Measurements from ENCODE around the gene SNRNP200. TPM values are rescaled to one million over a fixed set of nuclear protein-coding genes. Genes with fewer than 3 reads are reported as not detected.

Gene SNRNP200
- polyA plus RNA-seq, 1 donor (not counting 4 experiments of a cell fraction or from before 2014, with no cell fraction given) = 78.4 TPM

DNA sequence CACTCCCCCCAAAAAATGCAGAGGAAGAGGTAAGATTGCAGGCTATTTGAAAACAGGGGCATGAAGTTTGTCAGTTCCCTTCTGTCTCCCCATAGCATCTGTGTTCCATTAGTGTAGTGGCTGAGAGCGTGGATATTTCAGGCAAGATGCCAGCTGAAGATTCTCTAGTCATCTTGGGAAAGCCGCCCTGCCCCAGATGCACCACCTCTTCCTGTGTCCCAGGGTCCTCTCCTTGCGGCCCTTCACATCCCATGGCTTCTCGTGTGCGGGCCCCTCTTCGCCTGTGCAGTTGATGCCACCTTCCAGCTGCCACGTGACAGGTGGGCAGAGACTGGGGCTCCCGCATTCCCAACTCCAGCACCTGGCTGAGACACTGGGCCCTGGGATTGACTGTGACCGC, 55.7 kb downstream of the SNRNP200 start:
- TF ChIP-seq EZH2 (IDR thresholded peaks at IDR 0.05; ENCODE audit: low read length) = no peak
- TF ChIP-seq, protein P1, sequence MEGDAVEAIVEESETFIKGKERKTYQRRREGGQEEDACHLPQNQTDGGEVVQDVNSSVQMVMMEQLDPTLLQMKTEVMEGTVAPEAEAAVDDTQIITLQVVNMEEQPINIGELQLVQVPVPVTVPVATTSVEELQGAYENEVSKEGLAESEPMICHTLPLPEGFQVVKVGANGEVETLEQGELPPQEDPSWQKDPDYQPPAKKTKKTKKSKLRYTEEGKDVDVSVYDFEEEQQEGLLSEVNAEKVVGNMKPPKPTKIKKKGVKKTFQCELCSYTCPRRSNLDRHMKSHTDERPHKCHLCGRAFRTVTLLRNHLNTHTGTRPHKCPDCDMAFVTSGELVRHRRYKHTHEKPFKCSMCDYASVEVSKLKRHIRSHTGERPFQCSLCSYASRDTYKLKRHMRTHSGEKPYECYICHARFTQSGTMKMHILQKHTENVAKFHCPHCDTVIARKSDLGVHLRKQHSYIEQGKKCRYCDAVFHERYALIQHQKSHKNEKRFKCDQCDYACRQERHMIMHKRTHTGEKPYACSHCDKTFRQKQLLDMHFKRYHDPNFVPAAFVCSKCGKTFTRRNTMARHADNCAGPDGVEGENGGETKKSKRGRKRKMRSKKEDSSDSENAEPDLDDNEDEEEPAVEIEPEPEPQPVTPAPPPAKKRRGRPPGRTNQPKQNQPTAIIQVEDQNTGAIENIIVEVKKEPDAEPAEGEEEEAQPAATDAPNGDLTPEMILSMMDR (optimal IDR thresholded peaks at IDR 0.05 in 1 of 3, IDR thresholded peaks at IDR 0.05 in 1 of 3, conservative IDR thresholded peaks at IDR 0.05 in 1 of 3; ENCODE audit: extremely low read depth in 1 of 3, insufficient read depth in 2 of 3, low read length in 3 of 3) = no peak
- FAIRE-seq = no peak

DNA sequence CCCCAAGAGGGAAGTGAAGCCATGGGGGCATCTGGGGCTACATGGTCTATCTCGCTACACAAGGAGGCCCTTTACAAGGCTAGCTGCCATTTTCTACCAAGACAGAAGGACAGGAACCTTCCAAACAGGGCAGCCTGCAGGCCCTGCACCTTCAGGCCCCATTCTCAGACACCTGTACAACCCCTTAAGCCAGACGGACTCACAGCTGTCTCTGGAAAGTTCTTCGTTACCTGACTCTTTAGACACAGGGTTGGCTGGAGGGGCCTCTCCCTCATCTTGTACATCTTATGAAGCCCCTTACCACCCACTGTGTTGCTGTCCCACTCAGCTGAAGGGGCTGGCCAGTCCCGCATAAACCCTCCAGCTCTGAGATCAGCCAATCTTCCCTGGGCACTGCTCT, 56.7 kb downstream of the SNRNP200 start:
- no peak for DNase-seq (ENCODE audit: low read depth, low spot score)
- no peak overlapping the region for H3K4me3 ChIP-seq (ENCODE audit: control insufficient read depth in 2 of 3, extremely low read depth in 1 of 3, insufficient read depth in 2 of 3, low read depth in 1 of 3, low read length in 3 of 3)
- H3K79me2 ChIP-seq (ENCODE audit: control insufficient read depth, insufficient read depth, low read length) = no peaks in the 10 kb centered on the region
- no peaks in the 10 kb centered on the region for H3K27me3 ChIP-seq (ENCODE audit: control insufficient read depth, extremely low read depth, insufficient read depth, low read length)
- dilution Hi-C loops (cut with MboI; ENCODE audit: extremely low pct_ligation_motif_present, low sequenced_read_pairs) = no loop called here
- no peak overlapping the region for H3K27ac ChIP-seq (ENCODE audit: control insufficient read depth, insufficient read depth, low read length)
- no peaks in the 10 kb centered on the region for H3K4me1 ChIP-seq (ENCODE audit: control insufficient read depth, extremely low read depth, insufficient read depth, low read length)
- FAIRE-seq = no peak
- H3K9me3 ChIP-seq (ENCODE audit: control insufficient read depth, low read depth, low read length) = no peaks in the 10 kb centered on the region
- no peaks in the 10 kb centered on the region for H3K9me1 ChIP-seq (ENCODE audit: control insufficient read depth, extremely low read depth, insufficient read depth, low read length)
- no peaks in the 10 kb centered on the region for H4K20me1 ChIP-seq (ENCODE audit: control insufficient read depth, extremely low read depth, insufficient read depth, low read length)
- no peak overlapping the region for H3K9ac ChIP-seq (ENCODE audit: control insufficient read depth, extremely low read depth, insufficient read depth, low read length)
- H3K4me2 ChIP-seq (ENCODE audit: control insufficient read depth, extremely low read depth, insufficient read depth, low read depth, low read length) = no peak overlapping the region
- H3K36me3 ChIP-seq (ENCODE audit: control insufficient read depth in 2 of 2, extremely low read depth in 1 of 2, insufficient read depth in 2 of 2, low read length in 2 of 2) = peaks cover 8 to 12% of the 10 kb centered on the region in 2 experiments
- TF ChIP-seq, protein P1 (optimal IDR thresholded peaks at IDR 0.05 in 1 of 3, IDR thresholded peaks at IDR 0.05 in 1 of 3, conservative IDR thresholded peaks at IDR 0.05 in 1 of 3; ENCODE audit: extremely low read depth in 1 of 3, insufficient read depth in 2 of 3, low read length in 3 of 3) = no peak
- no peak for TF ChIP-seq EZH2 (IDR thresholded peaks at IDR 0.05; ENCODE audit: low read length)
- H2AFZ ChIP-seq (ENCODE audit: control insufficient read depth, low read length) = no peak overlapping the region

More for the DNA sequence above, 55.7 kb downstream of the SNRNP200 start:
- H3K4me1 ChIP-seq (ENCODE audit: control insufficient read depth, extremely low read depth, insufficient read depth, low read length) = no peaks in the 10 kb centered on the region
- H3K27ac ChIP-seq (ENCODE audit: control insufficient read depth, insufficient read depth, low read length) = no peak overlapping the region
- H3K79me2 ChIP-seq (ENCODE audit: control insufficient read depth, insufficient read depth, low read length) = no peaks in the 10 kb centered on the region
- peaks cover 17 to 22% of the 10 kb centered on the region in 2 experiments for H3K36me3 ChIP-seq (ENCODE audit: control insufficient read depth in 2 of 2, extremely low read depth in 1 of 2, insufficient read depth in 2 of 2, low read length in 2 of 2)
- H3K4me3 ChIP-seq (ENCODE audit: control insufficient read depth in 2 of 3, extremely low read depth in 1 of 3, insufficient read depth in 2 of 3, low read depth in 1 of 3, low read length in 3 of 3) = no peak overlapping the region
- no peaks in the 10 kb centered on the region for H3K9me1 ChIP-seq (ENCODE audit: control insufficient read depth, extremely low read depth, insufficient read depth, low read length)
- no peak for DNase-seq (ENCODE audit: low read depth, low spot score)
- H3K9ac ChIP-seq (ENCODE audit: control insufficient read depth, extremely low read depth, insufficient read depth, low read length) = no peak overlapping the region
- dilution Hi-C loops (cut with MboI; ENCODE audit: extremely low pct_ligation_motif_present, low sequenced_read_pairs) = no loop called here
- no peak overlapping the region for H3K4me2 ChIP-seq (ENCODE audit: control insufficient read depth, extremely low read depth, insufficient read depth, low read depth, low read length)
- no peaks in the 10 kb centered on the region for H3K27me3 ChIP-seq (ENCODE audit: control insufficient read depth, extremely low read depth, insufficient read depth, low read length)
- no peaks in the 10 kb centered on the region for H4K20me1 ChIP-seq (ENCODE audit: control insufficient read depth, extremely low read depth, insufficient read depth, low read length)
- no peak overlapping the region for H2AFZ ChIP-seq (ENCODE audit: control insufficient read depth, low read length)
- no peaks in the 10 kb centered on the region for H3K9me3 ChIP-seq (ENCODE audit: control insufficient read depth, low read depth, low read length)
